Spleen (tissue), 11 donors: ENCODE measurements around the gene WASHC2C. TPM values are rescaled to one million over a fixed set of nuclear protein-coding genes. Genes with fewer than 3 reads are reported as not detected.
"Not testable (repeated sequence)": the region's sequence is repeated elsewhere in the genome, so short reads cannot be mapped to it uniquely, and the experiment has no call there.

Source experiments
- DNase-seq: peaks from one replicate; pipeline ENCODE4 v3.0.0-alpha.2; 2020
- H3K27ac ChIP-seq, 8 donors: fragments of 200-600 bp; sonication (generic) in 7 of 8; 1 replicate in 4 of 8; 2 replicates in 4 of 8; pipeline versions ENCODE4 v1.5.0 to v1.8.0; 2016 to 2021; ENCODE audit warnings: inconsistent platforms in 4 of 8, mild to moderate bottlenecking in 4 of 8, moderate library complexity in 1 of 8
- H3K27me3 ChIP-seq, 7 donors: fragments of 200-600 bp; sonication (generic) in 6 of 7; replicated peaks in 1 of 7; 1 replicate in 4 of 7; 2 replicates in 3 of 7; pipeline versions ENCODE4 v1.5.0 to v1.8.0; 2016 to 2021; ENCODE audit warnings: inconsistent platforms in 3 of 7, mild to moderate bottlenecking in 1 of 7
- H3K36me3 ChIP-seq, 6 donors: fragments of 200-600 bp; sonication (generic) in 5 of 6; 1 replicate in 4 of 6; 2 replicates in 2 of 6; pipeline versions ENCODE4 v1.5.0 to v1.8.0; 2016 to 2021; ENCODE audit warnings: inconsistent platforms in 2 of 6
- H3K4me1 ChIP-seq, 6 donors: fragments of 200-600 bp; sonication (generic) in 5 of 6; 1 replicate in 3 of 6; 2 replicates in 3 of 6; pipeline versions ENCODE4 v1.5.0 to v1.8.0; 2016 to 2021; ENCODE audit warnings: inconsistent platforms in 3 of 6
- H3K4me3 ChIP-seq, 8 donors: fragments of 200-600 bp; sonication (generic) in 7 of 8; 1 replicate in 4 of 8; 2 replicates in 4 of 8; pipeline versions ENCODE4 v1.5.0 to v1.8.0; 2016 to 2021; ENCODE audit warnings: inconsistent platforms in 4 of 8, mild to moderate bottlenecking in 4 of 8, moderate library complexity in 2 of 8
- H3K9me3 ChIP-seq, 8 donors: fragments of 200-600 bp; sonication (generic) in 7 of 8; 1 replicate in 4 of 8; 2 replicates in 4 of 8; pipeline versions ENCODE4 v1.5.0 to v1.8.0; 2016 to 2021; ENCODE audit warnings: inconsistent platforms in 4 of 8
- POLR2A ChIP-seq, 3 donors: fragments of 450-650 bp; IDR thresholded peaks; one replicate each; pipeline ENCODE4 v1.5.1; 2017; ENCODE audit warnings: antibody characterized with exemption in 3 of 3, mild to moderate bottlenecking in 1 of 3
- POLR2AphosphoS5 ChIP-seq, 3 donors: sonication (generic); formaldehyde crosslinking; IDR thresholded peaks; one replicate each; pipeline ENCODE4 v1.5.1; 2017; ENCODE audit warnings: antibody characterized with exemption in 3 of 3
- WGBS, 5 donors: extraction: QIAGEN DNeasy Blood & Tissue Kit in 3 of 5; methylation state at CpG; one replicate each; pipeline versions ENCODE4 v1.1.5 to v1.1.7; 2013 to 2018; 5-methylcytosine and 5-hydroxymethylcytosine counted together
- intact Hi-C: fragments of 100-400 bp; cut with DNase I; formaldehyde crosslinking; loops from one replicate; pipeline ENCODE4 v1.15.0; 2023; ENCODE audit warnings: low total_unique reads
- polyA plus RNA-seq, 3 donors: library from polyadenylated mRNA; stranded (reverse); fragments of 200-250 nt; gene quantifications; one replicate each; pipeline ENCODE4 v1.2.1, GENCODE V29; 2013
- total RNA-seq, 7 donors: library from RNA; depleted of rRNA in 3 of 7; stranded (reverse); fragments of >200 nt in 3 of 7; fragmentation: NEBNext Ultra II Directional in 4 of 7; extraction: Animal tissue kit (Norgen Biotek cat#: 25700) in 4 of 7; gene quantifications; one replicate each; pipeline versions ENCODE4 v1.1.0 to v1.2.1, GENCODE V29; 2016 to 2021
- TF ChIP-seq, protein P1 (sequence below), 11 experiments: fragments of 200-600 bp in 7 of 11; fragments of 450-650 bp in 4 of 11; sonication (generic) in 4 of 11; IDR thresholded peaks in 8 of 11; conservative IDR thresholded peaks in 3 of 11; 1 replicate in 7 of 11; 2 replicates in 4 of 11; pipeline versions ENCODE4 v1.4.0 to v1.8.0; 2016 to 2021; ENCODE audit warnings: antibody characterized with exemption in 11 of 11, inconsistent platforms in 4 of 11, mild to moderate bottlenecking in 1 of 11
- donor health status: healthy with polysubstance abuse.
- donor health status: DM: no; HTN: no; CAD: no; lungs with moderate emphysema.
- donor health status: DM: no; HTN: no; CAD: no.
- donor health status: Bipolar disorder and iron deficiency.
- donor health status: healthy.
- donor health status: DM: no; HTN: no; CAD: no.
- donor health status: DM: yes; HTN: yes; CAD: no.

Gene WASHC2C
- total and polyA plus RNA-seq, 10 donors = 17.9 to 65.2 (median 49.8) TPM

DNA sequence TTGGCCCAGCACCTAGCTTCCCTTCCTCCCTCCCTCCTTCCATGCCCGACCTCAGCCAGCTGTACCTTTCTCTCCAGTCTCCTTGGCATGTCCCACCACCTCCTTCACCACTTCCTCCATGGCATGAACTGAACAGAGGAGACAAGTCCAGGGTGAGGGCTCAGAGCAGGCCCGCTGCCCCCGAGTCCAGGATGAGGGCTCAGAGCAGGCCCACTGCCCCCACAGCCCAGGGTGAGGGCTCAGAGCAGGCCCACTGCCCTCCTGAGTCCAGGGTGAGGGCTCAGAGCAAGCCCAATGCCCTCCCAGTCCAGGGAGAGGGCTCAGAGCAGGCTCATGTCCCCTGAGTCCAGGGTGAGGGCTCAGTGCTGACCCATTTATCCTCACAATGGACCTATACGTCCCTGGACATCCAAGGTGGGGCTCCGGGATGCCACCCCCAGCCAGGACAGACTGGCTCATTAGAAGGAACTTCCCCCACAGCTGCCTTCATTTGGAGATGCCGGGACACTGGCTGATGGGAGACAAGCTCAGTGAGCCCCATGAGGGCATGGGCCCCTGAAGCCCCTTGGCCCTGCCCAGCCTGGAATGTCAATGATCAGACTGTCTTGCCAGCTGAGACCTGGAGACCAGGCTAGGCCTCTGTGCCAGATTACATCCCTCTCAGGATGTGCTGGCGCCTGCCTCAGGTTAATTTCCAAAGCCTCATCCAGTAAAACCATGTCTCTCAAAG lies 90.2 kb downstream of the WASHC2C start:
- Histone ChIP-seq H3K27ac (no peak overlapping the region), H3K9me3 (peaks cover 0 to 7% (median 2%) of the 10 kb centered on the region in 8 donors), H3K4me3 (no peak overlapping the region), H3K36me3 (no peaks in the 10 kb centered on the region), H3K4me1 (no peaks in the 10 kb centered on the region), H3K27me3 (no peaks in the 10 kb centered on the region)
- DNase-seq = no peak
- intact Hi-C loops = no loop called here
- WGBS, 5 donors = 87 to 96% (median 94%) methylated on average over 7 of the region's 7 CpGs
- TF ChIP-seq, protein P1, sequence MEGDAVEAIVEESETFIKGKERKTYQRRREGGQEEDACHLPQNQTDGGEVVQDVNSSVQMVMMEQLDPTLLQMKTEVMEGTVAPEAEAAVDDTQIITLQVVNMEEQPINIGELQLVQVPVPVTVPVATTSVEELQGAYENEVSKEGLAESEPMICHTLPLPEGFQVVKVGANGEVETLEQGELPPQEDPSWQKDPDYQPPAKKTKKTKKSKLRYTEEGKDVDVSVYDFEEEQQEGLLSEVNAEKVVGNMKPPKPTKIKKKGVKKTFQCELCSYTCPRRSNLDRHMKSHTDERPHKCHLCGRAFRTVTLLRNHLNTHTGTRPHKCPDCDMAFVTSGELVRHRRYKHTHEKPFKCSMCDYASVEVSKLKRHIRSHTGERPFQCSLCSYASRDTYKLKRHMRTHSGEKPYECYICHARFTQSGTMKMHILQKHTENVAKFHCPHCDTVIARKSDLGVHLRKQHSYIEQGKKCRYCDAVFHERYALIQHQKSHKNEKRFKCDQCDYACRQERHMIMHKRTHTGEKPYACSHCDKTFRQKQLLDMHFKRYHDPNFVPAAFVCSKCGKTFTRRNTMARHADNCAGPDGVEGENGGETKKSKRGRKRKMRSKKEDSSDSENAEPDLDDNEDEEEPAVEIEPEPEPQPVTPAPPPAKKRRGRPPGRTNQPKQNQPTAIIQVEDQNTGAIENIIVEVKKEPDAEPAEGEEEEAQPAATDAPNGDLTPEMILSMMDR (IDR thresholded peaks at IDR 0.05 in 8 of 11, conservative IDR thresholded peaks at IDR 0.05 in 3 of 11) = no peak
- TF ChIP-seq POLR2AphosphoS5 (IDR thresholded peaks at IDR 0.05) (no peak), POLR2A (IDR thresholded peaks at IDR 0.05) (no peak)

DNA sequence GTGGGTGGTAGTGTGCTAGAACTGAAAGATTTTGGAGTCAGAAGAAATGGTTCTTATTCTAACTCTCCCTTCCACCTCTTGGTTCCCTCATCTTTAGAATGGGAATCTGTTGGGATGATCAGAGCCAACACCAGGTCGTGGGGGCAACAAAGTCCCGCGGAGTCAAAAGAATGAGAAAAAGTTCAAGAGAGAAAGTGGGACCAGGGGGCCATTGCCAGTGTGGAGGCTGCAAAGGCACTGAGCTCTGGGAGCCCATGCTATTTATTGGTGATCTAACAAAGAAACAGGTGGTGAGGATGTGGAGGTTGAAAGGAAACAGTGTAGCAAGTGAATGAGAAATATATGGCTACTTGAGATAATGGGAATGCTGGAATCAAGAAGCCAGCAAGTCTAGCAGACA lies 90.8 kb downstream of the WASHC2C start:
- no peaks in the 10 kb centered on the region for H3K4me1 ChIP-seq
- no peaks in the 10 kb centered on the region for H3K27me3 ChIP-seq
- intact Hi-C loops = no loop called here
- no peaks in the 10 kb centered on the region for H3K36me3 ChIP-seq
- H3K9me3 ChIP-seq = peaks cover 0 to 7% (median 2%) of the 10 kb centered on the region in 8 donors
- WGBS, 5 donors = 84 to 96% (median 89%) methylated on average over 3 of the region's 3 CpGs
- H3K27ac ChIP-seq = no peak overlapping the region
- no peak overlapping the region for H3K4me3 ChIP-seq
- no peak for DNase-seq
- TF ChIP-seq POLR2AphosphoS5 (IDR thresholded peaks at IDR 0.05) (no peak), POLR2A (IDR thresholded peaks at IDR 0.05) (no peak)
- TF ChIP-seq, protein P1 (IDR thresholded peaks at IDR 0.05 in 8 of 11, conservative IDR thresholded peaks at IDR 0.05 in 3 of 11) = no peak

DNA sequence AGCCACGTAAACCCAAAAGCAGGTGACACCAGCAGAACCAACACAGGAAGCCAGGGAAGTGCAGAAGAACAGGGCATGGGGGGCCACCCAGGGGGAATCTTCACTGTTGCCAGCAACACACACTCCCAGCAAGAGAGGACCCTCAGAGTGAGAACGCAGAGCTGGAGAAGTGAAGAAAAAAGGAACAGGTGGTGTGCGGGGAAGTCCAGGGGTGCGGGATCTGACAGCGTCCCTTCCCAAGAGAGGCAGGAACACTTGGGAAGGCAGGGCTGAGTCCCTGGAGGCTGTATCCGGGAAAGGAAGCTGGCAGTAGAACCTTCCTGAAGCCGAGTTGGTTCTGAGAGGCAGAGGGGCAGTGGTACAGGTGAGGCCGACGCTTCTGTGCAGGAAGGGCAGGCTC lies 92.5 kb downstream of the WASHC2C start:
- TF ChIP-seq, protein P1 (IDR thresholded peaks at IDR 0.05 in 8 of 11, conservative IDR thresholded peaks at IDR 0.05 in 3 of 11) = no peak
- TF ChIP-seq POLR2AphosphoS5 (IDR thresholded peaks at IDR 0.05) (no peak), POLR2A (IDR thresholded peaks at IDR 0.05) (no peak)
- H3K9me3 ChIP-seq = peaks cover 0 to 7% (median 2%) of the 10 kb centered on the region in 8 donors
- no peak overlapping the region for H3K27ac ChIP-seq
- H3K27me3 ChIP-seq = no peaks in the 10 kb centered on the region
- no peaks in the 10 kb centered on the region for H3K36me3 ChIP-seq
- 62 to 80% (median 65%) methylated on average over 9 of the region's 9 CpGs for WGBS, 5 donors
- no peaks in the 10 kb centered on the region for H3K4me1 ChIP-seq
- intact Hi-C loops = no loop called here
- H3K4me3 ChIP-seq = no peak overlapping the region
- DNase-seq = no peak

DNA sequence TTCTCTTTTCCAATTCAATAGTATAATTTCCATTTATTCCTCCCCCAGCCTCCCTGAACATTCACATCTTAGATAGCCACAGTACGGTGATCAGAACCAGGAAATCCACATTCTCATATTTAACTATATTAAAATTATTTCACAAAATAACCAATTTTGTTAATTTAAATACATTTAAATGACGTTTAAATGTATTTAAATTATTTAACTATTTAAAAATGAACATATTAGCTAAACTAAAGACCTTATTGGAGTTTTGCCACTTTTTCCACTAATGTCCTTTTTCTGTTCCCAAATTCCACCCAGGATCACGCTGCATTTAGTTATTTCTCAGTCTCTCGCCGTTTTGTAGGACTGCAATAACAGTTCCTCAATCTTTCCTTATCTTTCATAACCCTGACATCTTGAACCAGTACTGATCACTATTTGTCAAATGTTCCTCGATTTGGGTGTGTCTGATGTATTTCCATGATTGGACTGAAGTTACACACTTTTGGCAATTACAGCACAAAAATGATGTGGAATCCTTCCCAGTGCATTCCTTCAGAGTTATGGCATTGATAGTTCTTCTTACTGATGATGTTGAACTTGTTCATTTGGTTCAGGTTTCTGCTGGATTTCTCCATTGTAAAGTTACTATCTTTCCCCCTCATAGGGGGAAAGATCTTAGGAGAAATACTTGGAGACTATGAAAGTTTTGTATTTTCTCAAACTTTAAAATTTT lies 93.2 kb downstream of the WASHC2C start:
- 54 to 87% (median 69%) methylated on average over 6 of the region's 6 CpGs for WGBS, 5 donors

DNA sequence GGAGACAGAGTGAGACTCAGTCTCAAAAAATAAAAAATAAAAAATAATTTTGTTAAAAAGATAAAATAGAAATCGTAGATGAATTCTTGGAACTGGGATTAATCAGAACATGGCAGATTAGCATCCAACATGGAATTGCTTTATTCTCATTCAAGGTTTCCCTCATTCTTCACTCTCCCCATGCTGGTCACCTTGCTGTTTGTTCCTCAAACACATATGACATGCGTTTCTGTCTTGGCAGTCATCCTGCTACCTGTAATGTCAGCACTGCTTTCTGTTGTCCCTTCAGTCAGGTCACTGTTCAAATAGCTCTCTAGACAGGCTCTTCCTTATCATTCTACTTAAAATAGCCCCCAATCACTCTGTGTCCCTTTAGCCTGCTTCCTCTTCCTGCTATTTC lies 95.9 kb downstream of the WASHC2C start:
- H3K9me3 ChIP-seq, DNase-seq, H3K36me3 ChIP-seq, intact Hi-C loops, H3K27me3 ChIP-seq, H3K4me1 ChIP-seq, H3K4me3 ChIP-seq, H3K27ac ChIP-seq: not testable (repeated sequence)
- WGBS, 5 donors = 68 to 90% (median 75%) methylated on average over 1 to 2 of the region's 2 CpGs

More for the DNA sequence above, 93.2 kb downstream of the WASHC2C start:
- H3K4me3 ChIP-seq, H3K27me3 ChIP-seq, H3K4me1 ChIP-seq, H3K36me3 ChIP-seq, intact Hi-C loops, H3K9me3 ChIP-seq, DNase-seq, H3K27ac ChIP-seq: not testable (repeated sequence)
